NOMO-1 treated with DMSO at 0.1 percent for 48 hours (cell line): ENCODE data around the gene THEM5.

Experiments used
- DNase-seq: peaks from one replicate; lab custom pipeline; 2025; ENCODE audit not compliant: unreplicated experiment; lab: John Stamatoyannopoulos, UW

The THEM5 gene

DNA sequence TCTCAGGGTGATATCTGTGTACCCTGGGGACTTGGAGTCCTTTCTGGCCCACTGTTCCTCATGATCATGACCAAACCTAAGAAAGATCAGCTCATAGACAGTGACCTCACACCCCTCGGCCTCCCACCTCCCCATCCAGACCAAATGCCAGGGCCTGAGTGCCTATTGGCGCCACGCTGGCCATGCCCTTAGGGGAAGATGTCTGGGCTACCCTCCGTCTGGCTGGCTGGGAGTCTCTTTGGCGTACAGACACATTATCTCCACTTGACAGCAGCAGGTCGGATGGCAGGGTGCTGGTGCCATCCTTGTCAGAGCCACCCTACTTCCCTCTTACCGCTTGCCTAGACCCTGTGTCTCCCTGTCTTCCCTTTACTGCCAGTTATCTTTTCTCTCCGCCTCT lies 30.3 kb downstream of the THEM5 start:
- DNase-seq = no peak

DNA sequence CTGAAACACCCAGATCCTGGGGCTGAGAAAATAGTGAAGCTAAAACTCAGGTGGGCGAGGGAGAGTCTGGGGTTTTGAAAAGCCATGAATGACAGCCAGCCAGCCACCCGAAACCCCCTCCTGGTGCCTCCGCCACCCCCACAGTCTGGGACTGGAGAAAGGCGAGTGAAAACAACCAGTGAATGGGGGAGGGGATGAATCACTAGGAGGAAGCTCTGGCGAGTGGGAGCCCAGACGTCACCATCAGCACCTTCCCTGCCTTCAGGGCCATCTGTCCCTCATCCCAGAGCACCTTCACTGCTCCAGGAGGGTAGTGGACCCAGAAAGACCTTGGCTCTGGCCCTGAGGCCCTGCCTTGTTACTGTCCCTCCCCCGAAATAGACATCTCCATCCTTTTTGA lies 31.1 kb downstream of the THEM5 start:
- no peak for DNase-seq

DNA sequence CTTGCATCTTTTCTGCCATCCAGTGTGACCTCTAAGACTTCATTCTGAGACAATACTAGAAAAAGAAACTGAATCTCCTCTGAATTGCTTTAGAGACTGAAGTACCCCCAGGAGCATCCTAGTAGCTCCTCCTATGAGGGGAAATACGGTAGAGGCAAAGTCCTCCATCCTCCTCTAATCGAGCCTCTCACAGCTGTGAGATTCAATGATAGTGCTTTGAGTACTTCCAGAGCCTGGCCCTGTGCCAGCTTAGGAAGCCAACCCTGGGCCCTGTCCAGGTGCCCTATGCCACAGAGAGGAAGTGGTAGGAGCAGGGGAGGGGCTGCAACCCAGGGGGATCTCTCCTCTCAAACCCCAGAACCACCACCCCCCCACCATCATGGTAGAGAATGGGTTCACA lies 32.6 kb downstream of the THEM5 start:
- no peak for DNase-seq

- no peak for DNase-seq
Measured at GRCh38 chr1:151819976-151820623, 33.4 kb downstream of the THEM5 start.

GRCh38 chr1:151819227-151819835 lies 34.2 kb downstream of the THEM5 start:
- no peak for DNase-seq

DNA sequence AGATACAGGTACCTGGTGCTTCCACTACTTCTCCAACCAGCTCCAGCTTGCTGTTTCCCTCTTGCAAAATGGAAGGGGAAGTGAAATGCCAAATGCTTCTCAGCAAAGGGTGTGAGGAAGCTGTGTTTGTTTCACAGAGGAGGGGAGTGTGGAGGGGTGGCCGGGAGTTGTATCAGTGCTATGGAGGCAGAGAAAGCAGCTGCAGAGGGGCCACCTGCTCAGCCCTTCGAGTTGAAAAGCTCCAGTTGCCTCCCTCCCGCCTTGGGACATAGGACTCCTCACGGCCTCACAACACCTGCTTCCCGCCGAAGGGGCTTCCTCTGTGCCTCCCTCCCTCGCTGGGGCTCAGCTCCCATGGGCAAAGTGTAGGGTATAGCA lies 36.2 kb downstream of the THEM5 start:
- DNase-seq = peak; percentile 42

DNA sequence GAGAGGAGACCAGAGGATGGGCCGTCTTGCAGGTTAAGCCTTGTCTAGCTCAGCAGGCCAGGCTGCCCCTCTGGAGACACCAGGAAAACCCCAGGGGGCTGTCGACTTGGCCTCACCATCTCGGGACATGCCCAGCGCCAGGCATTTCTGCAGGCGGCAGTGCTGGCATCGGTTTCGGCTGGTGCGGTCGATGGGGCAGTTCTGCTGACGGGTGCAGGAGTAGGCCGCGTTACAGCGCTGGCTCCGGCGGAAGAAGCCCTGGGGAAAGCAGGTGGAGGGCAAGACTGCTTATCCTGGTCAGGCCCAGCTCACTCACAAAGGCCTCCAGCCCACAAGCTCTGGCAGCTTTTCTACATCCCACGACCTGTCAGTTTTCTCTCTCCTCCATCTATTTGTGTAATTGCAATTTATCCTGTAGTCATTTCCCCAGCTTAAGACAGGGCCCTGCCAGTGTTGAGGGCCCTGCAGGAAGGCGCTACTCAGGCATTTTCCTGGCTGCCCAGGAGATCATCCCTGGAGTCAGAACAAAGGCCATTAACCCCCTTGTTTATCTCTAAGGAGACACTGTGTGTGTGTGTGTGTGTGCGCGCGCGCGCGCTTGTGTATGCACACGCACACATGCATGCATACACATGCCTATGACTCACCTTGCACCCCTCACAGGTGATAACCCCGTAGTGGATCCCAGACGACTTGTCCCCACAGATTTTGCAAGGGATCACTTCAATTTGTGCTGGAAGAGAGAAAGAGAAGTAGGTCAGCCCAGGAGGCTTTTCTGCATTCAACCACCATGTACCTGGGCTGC lies 36.8 kb downstream of the THEM5 start:
- DNase-seq = no peak

DNA sequence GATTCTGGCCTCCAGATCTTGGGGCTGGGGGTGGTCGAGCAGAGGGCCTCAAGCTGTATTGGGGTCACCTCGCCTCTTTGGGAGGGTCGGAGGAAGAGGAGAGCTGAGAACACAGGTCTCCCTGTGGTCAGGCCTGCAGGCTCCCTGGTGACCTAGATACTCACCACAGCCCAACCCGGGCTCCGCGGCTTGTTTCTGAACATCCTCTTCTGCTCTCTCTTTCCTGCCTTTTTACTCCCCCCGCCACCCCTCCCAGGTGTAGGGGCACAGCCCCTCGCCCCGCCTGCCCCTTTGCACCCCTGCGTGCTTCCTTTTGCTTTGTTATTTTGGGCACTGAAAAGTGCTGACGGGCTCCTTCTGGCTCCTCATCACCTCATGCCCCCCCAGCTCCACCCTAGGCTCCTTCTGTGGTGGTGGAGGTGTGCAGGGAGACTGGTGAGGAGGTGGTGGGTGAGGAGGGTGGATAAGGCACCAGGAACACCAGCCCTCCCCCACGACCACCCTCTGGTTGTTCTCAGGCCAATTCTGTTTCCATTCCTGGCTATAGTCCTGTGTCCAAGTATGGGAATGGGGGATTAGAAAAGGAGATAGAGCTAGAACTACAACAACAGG lies 37.7 kb downstream of the THEM5 start:
- DNase-seq = no peak

DNA sequence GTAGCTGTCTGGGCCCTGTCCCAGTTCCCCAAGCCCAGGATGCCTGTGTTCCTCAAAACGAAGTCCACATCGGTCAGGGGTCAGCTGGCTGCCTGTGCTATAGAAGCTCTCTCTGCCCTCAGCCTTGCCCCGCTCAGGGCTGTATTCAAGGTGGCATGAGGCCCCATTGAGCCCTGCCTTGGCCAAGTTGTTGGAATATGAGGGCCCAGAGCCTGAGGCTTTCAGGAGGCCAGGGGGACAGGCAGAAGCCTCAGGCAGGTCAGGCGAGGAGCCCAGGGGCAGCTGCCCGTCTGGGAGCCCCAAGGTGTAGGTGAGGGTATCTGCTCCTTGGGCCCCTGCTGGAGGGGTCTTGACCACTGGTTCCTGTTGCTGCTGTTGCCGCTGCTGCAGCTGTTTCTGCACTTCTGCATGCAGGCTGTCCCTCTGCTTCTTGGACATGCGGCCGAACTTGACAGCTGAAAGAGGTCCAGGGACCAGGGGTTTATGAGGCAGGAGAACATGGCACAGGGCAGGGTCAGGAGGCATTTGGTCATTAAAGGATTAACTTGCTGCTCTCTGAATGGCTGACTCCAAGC lies 38.5 kb downstream of the THEM5 start:
- DNase-seq = no peak

- no peak for DNase-seq
Measured at GRCh38 chr1:151814426-151814825, 39.1 kb downstream of the THEM5 start.

- DNase-seq = no peak
Measured at GRCh38 chr1:151813271-151813977, 40.1 kb downstream of the THEM5 start.

DNA sequence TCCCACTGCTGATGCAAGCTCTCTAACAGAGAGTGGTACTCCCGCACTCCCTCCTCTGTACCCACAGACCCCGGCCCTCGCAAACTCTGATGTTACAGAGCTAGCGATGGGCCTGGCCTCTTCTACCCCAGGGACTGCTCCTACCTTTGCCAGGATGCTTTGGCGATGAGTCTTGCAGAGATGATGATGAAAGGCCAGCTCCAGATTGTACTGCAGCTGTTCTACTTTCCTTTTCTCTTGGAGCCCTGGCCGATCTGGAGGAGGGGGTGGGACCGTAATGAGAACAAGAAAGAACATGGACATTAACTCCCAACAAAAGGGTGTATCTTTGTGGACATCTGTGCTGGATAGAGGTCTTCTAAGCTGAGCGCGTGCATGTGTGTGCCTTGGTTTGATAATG lies 42.3 kb downstream of the THEM5 start:
- no peak for DNase-seq

- no peak for DNase-seq
Measured at GRCh38 chr1:151809985-151810556, 43.4 kb downstream of the THEM5 start.

DNA sequence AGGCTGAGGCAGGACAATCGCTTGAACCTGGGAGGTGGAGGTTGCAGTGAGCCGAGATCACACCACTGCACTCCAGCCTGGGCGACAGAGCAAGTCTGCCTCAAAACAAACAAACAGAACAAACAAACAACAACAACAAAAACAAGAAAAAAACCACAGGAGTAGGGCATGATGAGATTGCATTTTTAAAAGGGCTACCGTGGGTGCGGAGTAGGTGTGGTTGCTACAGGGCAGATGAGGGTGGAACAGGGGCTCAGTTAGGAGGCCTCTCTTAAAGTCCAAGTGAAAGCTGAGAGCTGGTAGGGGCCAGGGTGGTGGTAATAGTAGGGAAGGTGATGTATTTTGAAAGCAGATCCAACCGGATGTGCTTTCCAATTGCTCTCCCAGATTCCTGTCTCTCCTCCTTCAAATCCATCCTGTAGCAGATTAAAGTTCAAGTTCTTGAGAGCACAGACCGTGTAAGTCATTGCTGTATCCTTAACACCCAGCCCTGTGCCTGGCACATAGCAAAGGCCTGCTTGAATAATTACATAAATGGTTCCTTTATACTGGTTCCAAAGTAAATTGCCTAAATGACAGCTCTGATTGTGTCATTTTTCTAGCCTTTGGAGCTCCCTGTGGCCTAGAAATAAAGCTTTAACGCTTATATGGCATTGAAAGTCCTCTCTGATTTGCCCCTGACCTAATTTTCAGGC lies 44.1 kb downstream of the THEM5 start:
- no peak for DNase-seq

DNA sequence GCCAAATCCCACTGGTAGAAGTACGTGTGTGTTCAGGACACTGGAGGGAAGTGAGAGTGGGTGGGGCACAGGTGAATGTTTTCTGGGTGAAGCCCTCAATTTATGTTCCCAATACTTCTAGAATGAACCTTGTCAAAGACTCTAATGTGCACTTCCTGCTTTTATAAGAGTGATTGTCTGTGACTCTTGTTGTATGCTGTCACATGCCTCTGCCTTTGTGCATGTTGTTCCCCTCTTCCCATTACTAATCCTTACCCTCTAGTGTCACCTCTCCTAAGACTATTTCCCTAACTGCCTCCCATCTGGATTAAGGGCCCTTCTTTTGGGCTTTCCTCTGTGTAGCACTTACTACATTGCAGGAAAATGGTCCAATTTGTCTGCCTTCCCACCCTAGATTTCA lies 45.7 kb downstream of the THEM5 start:
- DNase-seq = no peak

GRCh38 chr1:151807131-151807530 lies 46.4 kb downstream of the THEM5 start:
- no peak for DNase-seq

GRCh38 chr1:151806170-151806569 lies 47.3 kb downstream of the THEM5 start:
- DNase-seq = no peak

DNA sequence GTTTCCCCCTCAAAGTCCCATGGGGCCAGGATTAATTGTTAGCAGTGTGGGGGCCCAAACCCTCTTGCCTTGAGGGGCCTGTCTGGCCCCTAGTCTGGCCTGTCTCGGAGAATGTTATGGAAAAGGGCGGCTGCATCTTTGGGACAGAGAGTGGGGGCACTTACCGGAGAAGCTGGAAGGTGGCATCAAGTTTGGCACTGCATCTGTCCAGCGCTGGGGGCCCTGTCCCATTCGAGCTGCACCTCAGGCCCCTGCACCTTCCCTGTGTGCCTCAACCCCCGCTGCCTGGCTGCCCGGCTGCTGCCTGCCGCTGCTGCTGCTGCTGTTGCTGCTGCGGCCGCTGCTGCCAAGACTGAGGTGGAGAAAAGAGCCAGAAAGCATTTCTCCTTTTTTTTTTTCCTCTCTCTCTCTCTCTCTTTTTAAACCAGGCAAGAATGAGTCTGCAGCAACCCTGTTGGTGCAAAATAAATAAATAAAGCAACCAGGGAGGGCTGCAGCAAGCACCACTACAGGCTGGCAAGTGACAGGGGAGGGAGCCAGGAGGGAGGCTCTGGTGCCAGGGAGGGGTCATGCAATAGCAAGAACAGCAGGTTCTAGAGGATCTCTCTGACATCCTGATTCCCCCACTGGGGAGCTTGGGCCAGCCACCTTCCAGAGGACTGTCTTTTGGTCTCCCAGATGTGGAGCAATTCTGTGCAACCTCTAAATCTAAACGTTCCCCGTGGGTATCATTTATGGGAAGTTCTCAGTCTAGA lies 48.3 kb downstream of the THEM5 start, which contains the start of gene LINGO4:
TSS of gene LINGO4 (minus strand) at position 354 of the 755 bp plus-strand sequence. CDS start 2,715 bp downstream, outside the sequence.
- DNase-seq = no peak

DNA sequence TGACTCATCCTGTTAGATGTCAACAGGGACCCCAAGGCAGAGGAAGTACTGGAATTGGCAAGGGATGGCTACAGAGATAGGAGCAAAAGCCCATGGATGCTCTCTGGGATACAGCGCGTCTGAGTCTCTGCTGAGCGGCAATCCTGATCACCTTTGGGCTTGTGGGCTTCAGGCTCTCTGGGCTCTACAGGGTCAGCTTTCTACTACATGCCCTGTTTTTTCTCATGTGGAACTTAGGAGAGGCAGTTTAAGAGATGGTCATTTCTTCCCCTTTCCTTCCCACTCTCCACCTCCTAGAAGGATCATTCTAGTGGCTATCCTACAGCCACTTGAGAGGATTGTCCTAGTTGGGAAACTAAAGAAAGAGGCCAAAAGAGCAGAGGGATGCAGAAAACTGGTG lies 49.6 kb downstream of the THEM5 start:
- DNase-seq = no peak
